ENCODE measurements around the gene CNEP1R1. TPM values are rescaled to one million over a fixed set of nuclear protein-coding genes. Genes with fewer than 3 reads are reported as not detected.

Gene CNEP1R1
- total RNA-seq, 1 experiment from 2014 or later, result 10.5 TPM

DNA sequence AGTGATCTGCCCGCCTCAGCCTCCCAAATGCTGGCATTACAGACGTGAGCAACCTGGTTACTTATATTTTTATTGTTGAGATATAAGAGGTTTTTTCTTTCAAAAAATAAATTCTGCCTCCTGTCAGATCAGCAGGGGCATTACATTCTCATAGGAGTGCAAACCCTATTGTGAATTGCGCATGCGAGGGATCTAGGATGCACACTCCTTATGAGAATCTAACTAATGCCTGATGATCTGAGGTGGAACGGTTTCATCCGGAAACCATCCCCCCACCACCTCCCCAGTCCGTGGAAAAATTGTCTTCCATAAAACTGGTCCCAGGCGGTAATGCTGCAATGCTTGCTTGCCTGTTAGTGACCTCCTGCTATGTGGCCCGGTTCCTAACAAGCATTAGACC lies 7.5 kb upstream of the CNEP1R1 start:
- CTCF ChIA-PET, result no interaction called here

DNA sequence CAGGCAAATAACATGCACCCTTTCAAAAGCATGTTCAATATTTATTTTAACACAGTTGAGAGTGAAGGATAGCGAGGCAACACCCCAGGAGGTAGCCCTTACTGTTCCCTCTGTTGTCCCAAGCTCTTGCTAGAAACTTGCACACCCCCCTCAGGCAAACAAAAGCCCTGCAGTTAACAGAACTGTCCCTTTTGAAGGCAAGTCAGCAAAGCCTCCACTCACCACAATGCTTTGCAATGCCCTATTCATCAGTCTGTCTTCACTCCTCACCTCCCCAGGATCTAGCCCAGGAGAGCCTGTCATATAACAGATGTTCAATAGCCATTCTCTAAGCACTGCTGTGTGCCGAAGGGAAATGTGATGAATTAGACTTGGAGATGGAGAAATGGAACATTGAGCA lies 3.5 kb upstream of the CNEP1R1 start:
- Histone ChIP-seq H3K4me2 (ENCODE audit: low read length) (no peak overlapping the region), H3F3A (ENCODE audit: low read length, unreplicated experiment) (no peaks in the 10 kb centered on the region), H3K9me3 (ENCODE audit: low read length) (no peaks in the 10 kb centered on the region), H2AFZ (ENCODE audit: low read length) (no peak overlapping the region), H3K9me2 (replicated peaks; ENCODE audit: low read length) (no peaks in the 10 kb centered on the region), H3K36me3 (ENCODE audit: low read depth, low read length) (no peaks in the 10 kb centered on the region), H3K4me1 (ENCODE audit: insufficient read depth, low read length) (peaks cover 6% of the 10 kb centered on the region), H3K79me2 (ENCODE audit: low read length) (peaks cover 15% of the 10 kb centered on the region), H3K27ac (ENCODE audit: low read length) (no peak overlapping the region), H3K9ac (ENCODE audit: low read length) (no peak overlapping the region), H4K20me1 (ENCODE audit: low read length) (no peaks in the 10 kb centered on the region), H3K4me3 (ENCODE audit: low read length) (no peak overlapping the region), H3K27me3 (ENCODE audit: low read length) (peaks cover 8% of the 10 kb centered on the region)
- no peak for ATAC-seq
- CTCF ChIA-PET, result no interaction called here
- no TSS peak for BruUV-seq (replicated peaks)
- no peak for TF ChIP-seq EZH2phosphoT487 (IDR thresholded peaks at IDR 0.05; ENCODE audit: borderline replicate concordance, low read length)
- TF ChIP-seq EZH2 (IDR thresholded peaks at IDR 0.05; ENCODE audit: low read length, unreplicated experiment), result no peak
- no peak for TF ChIP-seq CTCF (conservative IDR thresholded peaks at IDR 0.05; ENCODE audit: low read depth, low read length)
- DNase-seq, result no peak
- POLR2A ChIA-PET (ENCODE audit: unreplicated experiment), result no interaction called here
- intact Hi-C loops (cut with micrococcal nuclease), result loop anchor here (10.0 kb wide), 1 partner anchor 343 kb away; the partner anchor contains the start of gene BRD7

More for the DNA sequence above, 7.5 kb upstream of the CNEP1R1 start:
- Histone ChIP-seq H3K36me3 (ENCODE audit: low read depth, low read length) (no peaks in the 10 kb centered on the region), H3K4me1 (ENCODE audit: insufficient read depth, low read length) (no peaks in the 10 kb centered on the region), H3K27me3 (ENCODE audit: low read length) (peaks cover 13% of the 10 kb centered on the region), H3K79me2 (ENCODE audit: low read length) (no peaks in the 10 kb centered on the region), H3K4me2 (ENCODE audit: low read length) (no peak overlapping the region), H2AFZ (ENCODE audit: low read length) (no peak overlapping the region), H3K9me3 (ENCODE audit: low read length) (no peaks in the 10 kb centered on the region), H3K9me2 (replicated peaks; ENCODE audit: low read length) (no peaks in the 10 kb centered on the region), H4K20me1 (ENCODE audit: low read length) (no peaks in the 10 kb centered on the region), H3F3A (ENCODE audit: low read length, unreplicated experiment) (no peaks in the 10 kb centered on the region), H3K4me3 (ENCODE audit: low read length) (no peak overlapping the region), H3K27ac (ENCODE audit: low read length) (no peak overlapping the region), H3K9ac (ENCODE audit: low read length) (no peak overlapping the region)
- no peak for DNase-seq
- ATAC-seq, result no peak
- TF ChIP-seq EZH2 (IDR thresholded peaks at IDR 0.05; ENCODE audit: low read length, unreplicated experiment), result no peak
- TF ChIP-seq CTCF (conservative IDR thresholded peaks at IDR 0.05; ENCODE audit: low read depth, low read length), result no peak
- TF ChIP-seq EZH2phosphoT487 (IDR thresholded peaks at IDR 0.05; ENCODE audit: borderline replicate concordance, low read length), result no peak
- intact Hi-C loops (cut with micrococcal nuclease), result no loop called here
- BruUV-seq (replicated peaks), result no TSS peak
- POLR2A ChIA-PET (ENCODE audit: unreplicated experiment), result no interaction called here

- Histone ChIP-seq H3F3A (ENCODE audit: low read length, unreplicated experiment) (no peaks in the 10 kb centered on the region), H2AFZ (ENCODE audit: low read length) (no peak overlapping the region), H4K20me1 (ENCODE audit: low read length) (no peaks in the 10 kb centered on the region), H3K9me2 (replicated peaks; ENCODE audit: low read length) (no peaks in the 10 kb centered on the region), H3K4me3 (ENCODE audit: low read length) (no peak overlapping the region), H3K27me3 (ENCODE audit: low read length) (peaks cover 8% of the 10 kb centered on the region), H3K36me3 (ENCODE audit: low read depth, low read length) (no peaks in the 10 kb centered on the region; the same call in 1 of the 2 replicates), H3K9me3 (ENCODE audit: low read length) (no peaks in the 10 kb centered on the region), H3K4me1 (ENCODE audit: insufficient read depth, low read length) (peaks cover 6% of the 10 kb centered on the region), H3K79me2 (ENCODE audit: low read length) (peaks cover 19% of the 10 kb centered on the region), H3K27ac (ENCODE audit: low read length) (no peak overlapping the region), H3K9ac (ENCODE audit: low read length) (no peak overlapping the region), H3K4me2 (ENCODE audit: low read length) (no peak overlapping the region)
- DNase-seq (no peak), ATAC-seq (no peak)
- ChIA-PET POLR2A (ENCODE audit: unreplicated experiment) (no interaction called here), CTCF (no interaction called here)
- intact Hi-C loops (cut with micrococcal nuclease), result loop anchor here (10.0 kb wide), 1 partner anchor 341 kb away; the partner anchor contains the start of gene BRD7
- no TSS peak for BruUV-seq (replicated peaks)
- no peak for TF ChIP-seq EZH2phosphoT487 (IDR thresholded peaks at IDR 0.05; ENCODE audit: borderline replicate concordance, low read length)
- TF ChIP-seq EZH2 (IDR thresholded peaks at IDR 0.05; ENCODE audit: low read length, unreplicated experiment), result no peak
- no peak for TF ChIP-seq CTCF (conservative IDR thresholded peaks at IDR 0.05; ENCODE audit: low read depth, low read length)
These were observed 1.4 kb upstream of the CNEP1R1 start for GRCh38 chr16:50023641-50024040.
